Choroid plexus epithelial cell (primary cell): Measurements from ENCODE around the gene UBASH3B.
"Not testable (repeated sequence)": the region's sequence is repeated elsewhere in the genome, so short reads cannot be mapped to it uniquely, and the experiment has no call there.

ENCODE experiments used
- DNase-seq: peaks from one replicate; pipeline ENCODE4 v3.0.0-alpha.2; 2010; ENCODE audit warnings: low read depth
- H3K4me3 ChIP-seq: 2 replicates; pipeline ENCODE4 v1.5.1; 2011; ENCODE audit warnings: low read depth, mild to moderate bottlenecking, control low read depth, low read length, moderate library complexity
- TF ChIP-seq, protein P1 (sequence below): conservative IDR thresholded peaks from 2 replicates; pipeline ENCODE4 v1.5.1; 2011; ENCODE audit warnings: low read depth, mild to moderate bottlenecking, control low read depth, inconsistent platforms, low read length, moderate library complexity

The UBASH3B gene

DNA sequence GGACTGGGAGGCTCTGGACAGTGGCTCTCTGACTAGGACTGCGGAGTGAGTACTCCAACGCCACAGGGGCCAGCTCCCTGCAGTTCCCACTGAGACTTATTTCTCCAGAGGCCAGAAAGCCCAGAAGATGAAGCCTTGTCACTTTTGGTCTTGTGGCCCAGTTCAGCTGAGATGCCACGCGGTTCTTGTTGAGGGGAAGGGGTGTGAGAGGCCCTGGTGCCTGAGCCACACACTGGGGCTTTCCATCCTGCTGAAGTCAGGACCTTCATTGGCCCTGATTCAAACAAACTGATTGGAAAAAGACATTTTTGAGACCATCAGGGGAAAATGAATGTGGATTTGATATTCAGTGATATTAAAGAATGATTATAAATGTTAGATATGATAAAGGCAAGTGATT is 73.6 kb downstream of the UBASH3B start:
- no peak overlapping the region for H3K4me3 ChIP-seq
- no peak for DNase-seq
- TF ChIP-seq, protein P1, sequence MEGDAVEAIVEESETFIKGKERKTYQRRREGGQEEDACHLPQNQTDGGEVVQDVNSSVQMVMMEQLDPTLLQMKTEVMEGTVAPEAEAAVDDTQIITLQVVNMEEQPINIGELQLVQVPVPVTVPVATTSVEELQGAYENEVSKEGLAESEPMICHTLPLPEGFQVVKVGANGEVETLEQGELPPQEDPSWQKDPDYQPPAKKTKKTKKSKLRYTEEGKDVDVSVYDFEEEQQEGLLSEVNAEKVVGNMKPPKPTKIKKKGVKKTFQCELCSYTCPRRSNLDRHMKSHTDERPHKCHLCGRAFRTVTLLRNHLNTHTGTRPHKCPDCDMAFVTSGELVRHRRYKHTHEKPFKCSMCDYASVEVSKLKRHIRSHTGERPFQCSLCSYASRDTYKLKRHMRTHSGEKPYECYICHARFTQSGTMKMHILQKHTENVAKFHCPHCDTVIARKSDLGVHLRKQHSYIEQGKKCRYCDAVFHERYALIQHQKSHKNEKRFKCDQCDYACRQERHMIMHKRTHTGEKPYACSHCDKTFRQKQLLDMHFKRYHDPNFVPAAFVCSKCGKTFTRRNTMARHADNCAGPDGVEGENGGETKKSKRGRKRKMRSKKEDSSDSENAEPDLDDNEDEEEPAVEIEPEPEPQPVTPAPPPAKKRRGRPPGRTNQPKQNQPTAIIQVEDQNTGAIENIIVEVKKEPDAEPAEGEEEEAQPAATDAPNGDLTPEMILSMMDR, result no peak

DNA sequence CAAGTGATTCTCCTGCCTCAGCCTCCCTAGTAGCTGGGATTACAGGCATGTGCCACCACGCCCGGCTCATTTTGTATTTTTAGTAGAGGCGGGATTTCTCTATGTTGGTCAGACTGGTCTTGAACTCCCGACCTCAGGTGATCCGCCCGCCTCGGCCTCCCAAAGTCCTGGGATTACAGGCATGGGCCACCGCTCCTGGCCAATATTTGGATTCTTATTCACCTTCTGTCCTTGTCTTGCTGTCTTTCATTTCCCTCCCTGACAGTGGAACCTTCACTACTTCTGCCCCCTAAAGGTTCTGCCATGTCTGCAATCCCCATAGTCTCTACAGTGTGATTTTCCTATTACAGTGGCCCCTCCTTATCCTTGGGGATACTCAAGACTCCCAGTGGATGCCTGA is 75.2 kb downstream of the UBASH3B start:
- not testable (repeated sequence) for DNase-seq, H3K4me3 ChIP-seq

DNA sequence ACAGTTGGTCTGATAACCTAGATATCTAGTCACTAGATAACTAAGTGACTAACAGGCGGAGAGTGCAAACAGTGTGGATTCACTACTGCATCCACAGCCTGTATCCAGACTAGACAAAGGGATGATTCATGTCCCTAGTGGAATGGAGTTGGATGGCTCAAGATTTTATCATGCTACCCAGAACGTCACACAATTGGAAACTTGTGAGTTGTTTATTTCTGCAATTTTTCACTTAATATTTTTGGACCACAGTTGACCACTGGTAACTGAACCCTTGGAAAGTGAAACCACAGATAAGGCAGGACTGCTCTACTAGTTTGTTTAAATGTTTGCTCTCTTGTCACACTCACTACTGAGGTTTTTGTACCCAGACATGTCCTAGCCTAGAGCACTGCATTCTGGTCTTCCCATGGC is 76.0 kb downstream of the UBASH3B start:
- peak; percentile 90 for DNase-seq
- TF ChIP-seq, protein P1, result no peak
- H3K4me3 ChIP-seq, result no peak overlapping the region

DNA sequence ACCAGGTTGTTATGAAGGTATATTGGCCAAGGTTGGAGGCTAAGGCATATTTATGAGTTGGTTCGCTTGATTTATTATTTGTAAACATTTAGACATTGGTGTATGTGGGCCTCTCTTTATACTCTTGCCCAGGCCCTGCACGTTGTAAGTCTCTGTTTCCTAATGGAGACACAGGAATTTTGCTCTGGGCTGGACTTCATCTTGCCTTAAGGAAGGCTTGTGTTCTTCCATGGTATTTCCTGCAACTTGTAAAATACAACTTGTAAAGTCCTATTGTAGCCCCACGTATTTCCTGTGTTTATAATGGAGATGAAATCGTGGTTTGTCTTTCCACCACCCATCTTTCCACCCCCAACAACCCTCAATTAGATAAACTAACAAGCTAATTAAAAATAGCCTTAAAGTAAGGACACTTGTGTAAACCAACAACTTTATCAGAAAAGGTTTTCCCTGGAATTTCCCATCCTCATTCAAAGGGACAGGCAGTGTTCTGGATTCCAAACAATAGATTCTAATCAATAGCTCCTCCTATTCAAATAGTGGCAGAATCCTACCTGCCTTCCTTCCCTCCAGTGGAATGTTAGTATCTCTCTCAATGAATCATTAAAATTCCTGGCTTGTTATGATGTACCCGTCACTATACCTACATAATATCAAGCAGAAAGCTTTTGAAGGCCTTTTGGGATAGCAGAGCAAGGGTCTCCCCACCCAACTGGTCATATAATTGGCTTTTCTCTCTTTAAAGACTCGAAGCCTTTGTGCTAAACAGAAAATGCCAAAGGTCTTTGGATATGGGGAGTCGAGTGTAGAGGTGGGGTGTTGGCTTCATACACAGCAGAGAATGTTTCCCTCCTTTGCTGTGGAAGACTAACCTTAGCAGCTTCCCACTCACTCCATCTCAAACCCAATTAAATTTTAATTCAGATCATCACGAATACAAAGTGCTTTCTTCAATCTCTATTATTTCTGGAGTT is 77.1 kb downstream of the UBASH3B start:
- DNase-seq, result no peak
- no peak overlapping the region for H3K4me3 ChIP-seq
- TF ChIP-seq, protein P1, result no peak

DNA sequence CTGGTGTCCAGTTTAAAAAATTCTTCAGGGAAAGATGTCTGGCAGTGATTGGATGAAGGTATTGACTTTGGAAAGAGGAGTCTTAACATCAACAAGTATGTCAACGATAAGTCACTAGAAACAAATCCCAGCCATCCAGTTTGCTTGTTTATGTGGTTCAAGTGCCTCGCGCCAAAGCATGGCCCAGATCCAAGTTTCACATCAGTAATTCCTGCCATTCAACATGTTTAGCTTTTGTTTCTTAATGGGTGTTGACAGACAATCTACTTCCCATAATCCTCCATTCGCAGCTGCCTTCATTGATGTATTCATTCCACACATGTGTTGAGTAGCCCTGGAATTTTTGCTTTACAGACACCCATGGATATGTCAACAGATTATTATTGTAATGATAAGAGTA is 77.8 kb downstream of the UBASH3B start:
- TF ChIP-seq, protein P1, result no peak
- H3K4me3 ChIP-seq, result no peak overlapping the region
- peak; percentile 96 for DNase-seq

DNA sequence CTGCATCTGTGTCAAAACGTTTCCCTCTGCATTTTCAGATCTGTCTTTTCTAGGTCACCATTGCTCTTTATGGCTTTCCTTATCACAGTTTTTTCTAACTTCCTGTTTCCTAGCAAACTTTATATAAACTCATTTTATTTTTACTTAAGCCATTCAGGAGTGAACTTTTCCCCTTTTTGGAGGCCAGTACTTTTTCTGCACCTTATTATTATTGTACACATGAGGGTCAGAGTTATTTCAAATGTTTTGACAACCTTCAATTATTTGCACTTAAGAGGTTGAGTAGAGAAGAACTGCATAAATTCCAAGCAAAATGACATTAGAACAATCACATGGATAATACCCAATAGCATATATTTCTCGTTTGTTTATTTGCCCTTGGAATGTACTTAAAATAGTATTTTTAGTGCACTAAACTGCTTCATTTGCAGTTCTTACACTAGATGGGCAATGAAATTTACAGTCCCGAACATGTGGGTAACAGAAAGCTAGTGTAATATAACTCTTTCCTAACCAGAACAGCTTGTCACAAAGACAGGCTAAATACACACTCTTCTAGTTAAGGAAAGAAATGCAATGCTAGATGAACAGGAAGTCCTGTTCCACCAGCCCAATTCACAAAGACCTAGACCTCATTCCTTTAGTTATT is 79.5 kb downstream of the UBASH3B start:
- DNase-seq, result peak; percentile 43
- H3K4me3 ChIP-seq, result no peak overlapping the region
- TF ChIP-seq, protein P1, result no peak

DNA sequence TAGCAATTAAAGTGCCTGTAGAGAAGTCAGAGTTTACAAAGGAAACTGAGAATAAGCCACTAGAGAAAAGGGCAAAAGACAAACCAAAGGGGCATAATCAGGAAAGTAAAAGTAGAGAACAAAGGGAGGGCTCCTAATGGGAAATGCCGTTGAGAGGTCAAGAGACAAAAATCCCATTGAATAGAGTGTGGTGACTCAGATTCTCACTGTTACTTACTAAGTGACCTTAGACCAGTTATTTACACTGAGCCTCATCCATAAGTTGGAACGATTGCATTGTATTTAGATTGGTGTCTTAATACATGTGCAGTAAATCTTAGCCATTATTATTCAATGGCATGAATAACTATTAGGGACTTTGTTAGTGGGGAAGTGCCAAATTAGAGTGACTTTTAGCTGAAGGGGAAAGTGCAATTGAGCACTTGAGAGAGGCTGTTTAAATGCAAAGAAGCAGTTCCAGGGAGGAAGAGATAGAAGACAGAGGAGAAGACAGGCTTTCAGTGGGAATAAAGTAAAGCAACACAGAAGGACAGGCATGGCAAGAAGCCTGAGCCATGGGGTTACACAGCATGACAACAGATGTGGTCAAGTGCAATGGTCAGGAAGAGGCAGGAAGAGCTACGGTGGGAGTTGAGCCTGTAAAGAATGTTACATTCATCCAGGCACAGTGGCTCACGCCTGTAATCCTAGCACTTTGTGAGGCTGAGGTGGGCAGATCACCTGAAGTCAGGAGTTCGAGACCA is 82.6 kb downstream of the UBASH3B start:
- peak; percentile 66 for DNase-seq
- TF ChIP-seq, protein P1, result no peak

More for the DNA sequence above, 82.6 kb downstream of the UBASH3B start:
- H3K4me3 ChIP-seq, result no peak overlapping the region
